ENCODE measurements around the gene DDA1.

DNA sequence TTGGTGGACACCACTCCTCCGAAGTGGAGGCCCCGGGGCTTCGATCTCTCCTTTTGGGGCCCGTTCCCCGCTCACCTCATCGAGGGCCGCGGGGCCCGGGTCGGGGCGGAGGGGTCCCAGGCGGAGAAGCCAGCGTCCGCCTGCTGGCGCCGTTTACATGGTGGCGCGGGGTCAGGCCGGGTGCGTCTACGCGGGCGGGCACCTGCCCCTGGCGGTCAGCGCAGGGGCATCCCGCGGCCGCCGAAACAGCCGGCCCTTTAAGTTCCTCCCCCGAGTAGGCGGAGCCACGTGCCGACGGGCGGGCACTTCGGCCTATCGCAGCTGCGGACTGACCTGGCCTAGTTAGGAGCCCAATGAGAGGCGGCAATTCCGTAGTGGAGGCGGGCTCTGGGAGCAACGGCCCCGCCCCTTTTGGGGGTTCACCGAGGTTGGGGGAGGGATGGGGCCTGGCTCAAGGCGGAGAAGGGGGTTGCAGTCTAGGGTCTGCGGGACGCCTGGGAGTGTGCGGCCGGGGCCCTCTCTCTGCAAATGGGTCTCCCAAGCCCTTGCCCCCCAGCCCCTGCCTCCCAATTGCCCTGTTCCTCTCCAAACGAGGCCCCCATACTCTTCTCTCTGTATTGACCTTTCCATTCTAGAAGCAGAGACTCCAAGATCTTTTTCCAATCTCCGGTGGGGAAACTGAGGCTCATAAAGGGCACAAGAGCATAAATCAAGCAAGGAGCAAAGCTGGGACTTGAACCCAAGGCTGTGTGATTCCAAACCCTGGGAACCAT lies 6.0 kb upstream of the DDA1 start, which contains the start of gene ABHD8:
- TF ChIP-seq, protein P1, sequence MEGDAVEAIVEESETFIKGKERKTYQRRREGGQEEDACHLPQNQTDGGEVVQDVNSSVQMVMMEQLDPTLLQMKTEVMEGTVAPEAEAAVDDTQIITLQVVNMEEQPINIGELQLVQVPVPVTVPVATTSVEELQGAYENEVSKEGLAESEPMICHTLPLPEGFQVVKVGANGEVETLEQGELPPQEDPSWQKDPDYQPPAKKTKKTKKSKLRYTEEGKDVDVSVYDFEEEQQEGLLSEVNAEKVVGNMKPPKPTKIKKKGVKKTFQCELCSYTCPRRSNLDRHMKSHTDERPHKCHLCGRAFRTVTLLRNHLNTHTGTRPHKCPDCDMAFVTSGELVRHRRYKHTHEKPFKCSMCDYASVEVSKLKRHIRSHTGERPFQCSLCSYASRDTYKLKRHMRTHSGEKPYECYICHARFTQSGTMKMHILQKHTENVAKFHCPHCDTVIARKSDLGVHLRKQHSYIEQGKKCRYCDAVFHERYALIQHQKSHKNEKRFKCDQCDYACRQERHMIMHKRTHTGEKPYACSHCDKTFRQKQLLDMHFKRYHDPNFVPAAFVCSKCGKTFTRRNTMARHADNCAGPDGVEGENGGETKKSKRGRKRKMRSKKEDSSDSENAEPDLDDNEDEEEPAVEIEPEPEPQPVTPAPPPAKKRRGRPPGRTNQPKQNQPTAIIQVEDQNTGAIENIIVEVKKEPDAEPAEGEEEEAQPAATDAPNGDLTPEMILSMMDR (IDR thresholded peaks at IDR 0.05) = peak; percentile 72
- no peak for TF ChIP-seq EZH2phosphoT487 (IDR thresholded peaks at IDR 0.05)
